Ascending aorta (tissue), 2 donors: ENCODE measurements around the gene IFIT1. TPM values are rescaled to one million over a fixed set of nuclear protein-coding genes. Genes with fewer than 3 reads are reported as not detected.

ENCODE experiments used
- DNase-seq, 2 donors: peaks; one replicate each; pipeline ENCODE4 v3.0.0-alpha.2; 2019; ENCODE audit warnings: low spot score in 2 of 2
- H3K27ac ChIP-seq, 2 donors: fragments of 200-600 bp; sonication (generic); one replicate each; pipeline ENCODE4 v1.5.1; 2016 to 2017; ENCODE audit warnings: mild to moderate bottlenecking in 1 of 2
- H3K27me3 ChIP-seq: fragments of 200-600 bp; sonication (generic); one replicate; pipeline ENCODE4 v1.5.1; 2017
- H3K36me3 ChIP-seq, 2 donors: fragments of 200-600 bp; sonication (generic); one replicate each; pipeline ENCODE4 v1.5.1; 2016
- H3K4me1 ChIP-seq, 2 donors: fragments of 200-600 bp; sonication (generic); one replicate each; pipeline ENCODE4 v1.5.1; 2016 to 2017; ENCODE audit warnings: mild to moderate bottlenecking in 1 of 2
- H3K4me3 ChIP-seq, 2 donors: fragments of 200-600 bp; sonication (generic); one replicate each; pipeline ENCODE4 v1.5.1; 2016 to 2017; ENCODE audit warnings: mild to moderate bottlenecking in 1 of 2
- H3K9me3 ChIP-seq, 2 donors: fragments of 200-600 bp; sonication (generic); one replicate each; pipeline ENCODE4 v1.5.1; 2016
- intact Hi-C: fragments of 100-400 bp; cut with DNase I; formaldehyde crosslinking; loops from one replicate; pipeline ENCODE4 v1.15.1; 2023
- total RNA-seq: library from RNA; depleted of rRNA; stranded (reverse); fragments of >200 nt; gene quantifications from one replicate; pipeline ENCODE4 v1.1.0, GENCODE V29; 2016
- TF ChIP-seq, protein P1 (sequence below), 3 experiments: fragments of 200-600 bp in 2 of 3; fragments of 450-650 bp in 1 of 3; sonication (generic) in 2 of 3; IDR thresholded peaks; one replicate each; pipeline ENCODE4 v1.5.1; 2016 to 2019; ENCODE audit warnings: antibody characterized with exemption in 3 of 3, mild to moderate bottlenecking in 1 of 3, moderate library complexity in 1 of 3

The IFIT1 gene
- total RNA-seq, 1 donor from 2014 or later: 28.5 TPM

DNA sequence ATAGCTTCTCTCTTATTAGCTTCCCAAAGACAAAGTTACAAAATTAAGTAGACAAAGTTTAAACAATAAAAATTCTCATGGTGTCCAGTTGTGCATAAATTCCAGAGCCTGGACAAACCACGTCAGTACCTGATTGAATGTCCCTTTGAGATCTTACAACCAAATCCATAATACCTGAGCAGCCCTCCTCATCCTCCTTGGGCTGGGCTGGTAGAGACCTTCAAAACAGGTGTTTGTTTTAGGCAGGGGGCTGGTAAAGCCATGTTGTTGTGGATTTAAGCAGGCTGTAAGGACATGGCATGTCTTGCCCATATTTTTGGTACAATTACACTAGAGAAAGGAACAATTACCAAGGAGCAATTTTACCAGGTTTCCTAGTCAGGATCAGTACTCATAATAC lies 24.0 kb downstream of the IFIT1 start:
- intact Hi-C loops: no loop called here

DNA sequence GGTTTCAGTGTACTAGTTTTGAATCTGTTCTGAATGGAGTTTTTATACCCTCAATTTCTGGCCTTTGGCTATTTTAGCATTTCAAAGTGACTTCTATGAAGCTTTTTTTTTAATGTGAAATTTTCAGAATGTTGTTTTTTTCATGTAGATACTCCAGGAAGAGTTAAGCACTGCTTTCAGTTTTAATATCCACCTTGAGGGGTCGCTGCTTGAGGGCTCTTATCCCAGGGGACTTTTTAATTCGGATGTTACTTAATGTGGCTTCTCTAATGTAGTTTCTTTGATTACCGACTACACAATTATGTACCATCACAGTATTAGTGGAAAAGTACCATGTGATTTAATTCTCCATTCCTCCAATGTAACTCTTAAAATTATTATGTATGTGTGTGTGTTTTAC lies 27.1 kb downstream of the IFIT1 start:
- Histone ChIP-seq H3K9me3 (no peaks in the 10 kb centered on the region), H3K4me1 (peaks cover 5 to 19% of the 10 kb centered on the region in 2 donors), H3K4me3 (peak overlapping the region in 1 of 2 donors; percentile 3), H3K27ac (no peak overlapping the region), H3K27me3 (no peaks in the 10 kb centered on the region), H3K36me3 (peaks cover 5 to 11% of the 10 kb centered on the region in 2 donors)
- TF ChIP-seq, protein P1, sequence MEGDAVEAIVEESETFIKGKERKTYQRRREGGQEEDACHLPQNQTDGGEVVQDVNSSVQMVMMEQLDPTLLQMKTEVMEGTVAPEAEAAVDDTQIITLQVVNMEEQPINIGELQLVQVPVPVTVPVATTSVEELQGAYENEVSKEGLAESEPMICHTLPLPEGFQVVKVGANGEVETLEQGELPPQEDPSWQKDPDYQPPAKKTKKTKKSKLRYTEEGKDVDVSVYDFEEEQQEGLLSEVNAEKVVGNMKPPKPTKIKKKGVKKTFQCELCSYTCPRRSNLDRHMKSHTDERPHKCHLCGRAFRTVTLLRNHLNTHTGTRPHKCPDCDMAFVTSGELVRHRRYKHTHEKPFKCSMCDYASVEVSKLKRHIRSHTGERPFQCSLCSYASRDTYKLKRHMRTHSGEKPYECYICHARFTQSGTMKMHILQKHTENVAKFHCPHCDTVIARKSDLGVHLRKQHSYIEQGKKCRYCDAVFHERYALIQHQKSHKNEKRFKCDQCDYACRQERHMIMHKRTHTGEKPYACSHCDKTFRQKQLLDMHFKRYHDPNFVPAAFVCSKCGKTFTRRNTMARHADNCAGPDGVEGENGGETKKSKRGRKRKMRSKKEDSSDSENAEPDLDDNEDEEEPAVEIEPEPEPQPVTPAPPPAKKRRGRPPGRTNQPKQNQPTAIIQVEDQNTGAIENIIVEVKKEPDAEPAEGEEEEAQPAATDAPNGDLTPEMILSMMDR (IDR thresholded peaks at IDR 0.05): peak in 2 of 3 experiments; percentile 14 to 30
- intact Hi-C loops: no loop called here
- DNase-seq: no peak

More for the DNA sequence above, 24.0 kb downstream of the IFIT1 start:
- no peak overlapping the region for H3K27ac ChIP-seq
- no peaks in the 10 kb centered on the region for H3K9me3 ChIP-seq
- DNase-seq: no peak
- H3K4me3 ChIP-seq: peak overlapping the region; percentile 84 to 98
- H3K4me1 ChIP-seq: peaks cover 5 to 19% of the 10 kb centered on the region in 2 donors
- no peaks in the 10 kb centered on the region for H3K27me3 ChIP-seq
- TF ChIP-seq, protein P1 (IDR thresholded peaks at IDR 0.05): no peak
- peaks cover 5 to 11% of the 10 kb centered on the region in 2 donors for H3K36me3 ChIP-seq

DNA sequence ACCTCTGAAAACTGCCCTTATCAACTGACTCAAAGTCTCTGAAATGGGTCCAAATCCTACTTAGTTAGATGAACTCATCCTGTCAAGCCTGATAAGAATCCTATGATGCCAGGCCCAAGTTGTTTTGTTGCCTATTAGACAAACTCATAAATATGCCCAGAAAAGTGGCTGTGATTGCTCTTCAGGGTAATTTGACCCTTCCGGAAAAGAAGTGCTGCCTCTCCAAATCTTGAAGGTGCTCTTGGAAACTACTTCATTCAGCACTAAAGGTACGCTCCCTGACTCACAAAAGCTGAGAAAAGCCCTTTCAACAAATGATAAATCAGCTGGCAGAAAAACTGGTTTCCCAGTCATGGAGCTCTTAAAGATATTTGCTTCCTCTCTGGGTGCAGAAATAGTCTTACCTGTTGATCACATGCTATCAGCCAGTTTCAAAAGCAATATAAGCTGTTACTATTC lies 28.6 kb downstream of the IFIT1 start:
- Histone ChIP-seq H3K4me1 (peaks cover 3 to 14% of the 10 kb centered on the region in 2 donors), H3K4me3 (no peak overlapping the region), H3K27ac (no peak overlapping the region), H3K36me3 (peaks cover 5 to 11% of the 10 kb centered on the region in 2 donors), H3K27me3 (no peaks in the 10 kb centered on the region), H3K9me3 (no peaks in the 10 kb centered on the region)
- no peak for DNase-seq
- intact Hi-C loops: loop anchor here (10.0 kb wide), 1 partner anchor 224 kb away; the partner anchor contains the start of gene PANK1
- TF ChIP-seq, protein P1 (IDR thresholded peaks at IDR 0.05): no peak

DNA sequence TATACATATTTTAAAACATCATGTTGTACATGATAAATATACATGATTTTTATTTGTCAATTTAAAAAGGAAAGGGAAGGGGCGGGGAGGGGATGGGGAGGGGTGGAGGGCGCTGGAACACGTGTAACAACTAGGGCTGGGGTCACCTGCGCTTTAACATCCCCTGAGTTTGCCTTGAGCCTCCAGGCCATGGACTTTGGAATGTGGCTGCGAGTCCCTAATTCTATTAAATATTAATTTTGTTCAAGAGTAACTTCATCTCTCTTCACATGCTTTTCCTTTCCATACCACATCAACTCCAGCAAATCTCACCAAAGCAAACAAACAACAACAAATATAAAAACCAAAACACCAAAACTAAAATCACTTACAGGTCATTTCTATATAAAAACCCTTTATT lies 32.6 kb downstream of the IFIT1 start:
- intact Hi-C loops: loop anchor here (5.0 to 10.0 kb wide), 3 partner anchors 52 to 277 kb away; partner anchors contain the start of genes KIF20B and PANK1
- Histone ChIP-seq H3K9me3 (no peaks in the 10 kb centered on the region), H3K4me1 (no peaks in the 10 kb centered on the region), H3K36me3 (peaks cover 0 to 5% of the 10 kb centered on the region in 2 donors), H3K27ac (no peak overlapping the region), H3K4me3 (no peak overlapping the region), H3K27me3 (no peaks in the 10 kb centered on the region)
- DNase-seq: no peak
- TF ChIP-seq, protein P1 (IDR thresholded peaks at IDR 0.05): no peak

DNA sequence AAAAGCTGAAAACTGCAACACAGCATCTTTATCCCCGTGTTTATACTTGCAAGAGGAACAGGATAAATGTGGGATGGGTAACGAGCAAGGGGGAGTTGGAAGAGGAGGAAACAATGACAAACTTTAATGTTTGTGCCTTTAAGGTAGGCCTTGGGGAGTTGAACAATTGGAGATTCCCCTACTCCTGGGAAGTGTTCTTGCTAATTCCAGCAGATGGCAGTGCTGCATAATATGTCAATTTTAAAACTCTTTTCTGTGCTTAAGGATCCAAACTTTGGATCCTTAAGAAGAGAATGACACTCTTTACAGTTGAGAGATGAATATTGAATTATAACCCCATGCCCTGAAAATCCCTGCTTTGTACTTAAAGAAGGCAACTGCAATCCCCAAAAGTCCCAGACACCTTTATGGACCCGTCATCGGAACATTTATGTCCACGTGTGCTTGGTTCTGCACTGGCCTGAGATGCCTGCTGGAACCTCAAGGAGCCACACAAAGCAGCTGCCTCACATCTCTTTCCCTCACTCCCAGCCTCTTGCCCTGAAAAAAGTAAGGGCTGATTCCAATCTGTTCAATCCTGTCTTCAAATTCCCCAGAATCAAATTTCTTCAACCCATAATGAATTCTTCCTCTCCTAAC lies 33.9 kb downstream of the IFIT1 start:
- H3K27me3 ChIP-seq: no peaks in the 10 kb centered on the region
- no peaks in the 10 kb centered on the region for H3K36me3 ChIP-seq
- DNase-seq: no peak
- H3K27ac ChIP-seq: no peak overlapping the region
- no peaks in the 10 kb centered on the region for H3K4me1 ChIP-seq
- no peaks in the 10 kb centered on the region for H3K9me3 ChIP-seq
- intact Hi-C loops: loop anchor here (1.0 to 10.0 kb wide), 4 partner anchors 51 to 276 kb away; partner anchors contain the start of genes KIF20B and PANK1
- TF ChIP-seq, protein P1 (IDR thresholded peaks at IDR 0.05): peak; percentile 75 to 80 (median 79)
- no peak overlapping the region for H3K4me3 ChIP-seq
